Measurements from ENCODE around the gene TMEM18.

The TMEM18 gene

GRCh38 chr2:650343-651310, 26.6 kb downstream of the TMEM18 start:
- no peak for DNase-seq

DNA sequence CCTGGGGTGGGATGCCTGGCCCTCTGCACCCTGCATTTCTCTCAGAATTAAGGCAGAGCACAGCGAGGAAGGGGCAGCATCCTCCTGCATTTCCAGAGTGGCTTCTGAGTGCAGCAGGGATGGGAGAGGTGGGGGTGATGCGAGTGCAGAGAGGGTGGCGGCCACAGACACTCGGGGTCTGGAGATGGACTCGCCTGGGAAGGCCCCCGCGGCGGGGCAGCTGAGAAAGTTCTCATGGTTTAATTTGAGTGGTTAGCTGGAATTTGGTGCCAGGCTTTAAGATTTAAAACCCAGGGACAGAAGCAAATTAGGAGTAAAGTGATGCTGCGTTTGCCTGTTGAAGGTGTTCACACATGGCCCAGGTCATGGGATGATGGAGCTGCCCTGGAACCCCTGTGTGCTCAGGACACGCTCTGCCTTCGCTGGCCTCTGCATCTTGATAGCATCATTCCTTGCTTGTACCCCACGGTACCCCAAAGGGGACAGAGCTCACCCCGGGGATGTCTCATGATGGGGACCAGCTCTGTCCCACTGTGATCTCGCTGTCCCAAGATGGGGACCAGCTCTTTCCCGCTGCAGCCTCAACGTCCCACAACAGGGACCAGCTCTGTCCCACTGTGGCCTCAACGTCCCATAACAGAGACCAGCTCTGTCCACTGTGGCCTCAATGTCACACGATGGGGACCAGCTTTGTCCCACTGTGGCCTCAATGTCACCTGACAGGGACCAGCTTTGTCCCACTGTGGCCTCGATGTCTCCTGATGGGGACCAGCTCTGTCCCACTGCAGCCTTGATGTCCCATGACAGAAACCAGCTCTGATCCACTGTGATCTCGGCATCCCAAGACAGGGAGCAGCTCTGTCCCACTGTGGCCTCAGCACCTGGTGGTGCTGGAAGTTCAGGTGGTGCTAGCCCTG, 27.5 kb downstream of the TMEM18 start:
- DNase-seq = no peak

DNA sequence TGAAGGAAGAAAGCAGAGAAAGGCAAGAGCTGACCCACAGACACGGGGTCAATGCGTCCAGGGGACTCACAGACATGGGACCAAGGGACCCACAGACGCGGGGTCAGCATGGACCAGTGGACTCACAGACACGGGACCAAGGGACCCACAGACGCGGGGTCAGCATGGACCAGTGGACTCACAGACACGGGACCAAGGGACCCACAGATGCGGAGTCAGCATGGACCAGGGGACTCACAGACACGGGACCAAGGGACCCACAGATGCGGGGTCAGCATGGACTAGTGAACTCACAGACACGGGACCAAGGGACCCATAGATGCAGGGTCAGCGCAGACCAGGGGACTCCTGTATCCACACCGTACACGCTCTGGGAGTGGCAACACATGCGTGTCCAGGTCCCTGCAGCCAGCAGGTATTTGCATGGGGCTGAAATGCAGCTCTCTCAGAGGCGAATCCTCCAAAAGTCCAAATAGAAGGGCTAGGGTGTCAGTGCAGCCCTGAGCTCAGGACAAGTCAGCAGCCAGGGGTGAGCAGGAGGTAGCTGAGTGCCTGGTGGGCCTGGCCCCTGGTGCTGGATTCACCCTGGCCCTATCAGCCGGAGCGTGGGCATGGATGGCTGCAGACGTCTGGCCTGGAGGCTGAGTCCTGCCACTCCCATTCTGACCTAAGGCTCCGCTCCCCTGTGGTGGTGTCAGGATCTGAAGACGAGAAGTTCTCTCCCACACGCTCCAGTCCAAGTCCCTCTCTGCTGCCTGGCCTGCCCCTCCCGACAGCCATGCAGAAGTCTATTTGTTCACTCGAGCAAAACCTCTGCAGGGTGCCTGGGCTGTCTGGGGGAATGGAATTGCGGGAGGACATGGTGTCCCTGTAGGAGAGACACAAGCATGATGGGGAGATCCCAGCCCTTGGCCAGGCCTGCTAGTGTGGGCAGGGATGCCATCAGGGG, 28.5 kb downstream of the TMEM18 start:
- no peak for DNase-seq

- DNase-seq = no peak
These were observed 29.4 kb downstream of the TMEM18 start for GRCh38 chr2:647691-648231.

DNA sequence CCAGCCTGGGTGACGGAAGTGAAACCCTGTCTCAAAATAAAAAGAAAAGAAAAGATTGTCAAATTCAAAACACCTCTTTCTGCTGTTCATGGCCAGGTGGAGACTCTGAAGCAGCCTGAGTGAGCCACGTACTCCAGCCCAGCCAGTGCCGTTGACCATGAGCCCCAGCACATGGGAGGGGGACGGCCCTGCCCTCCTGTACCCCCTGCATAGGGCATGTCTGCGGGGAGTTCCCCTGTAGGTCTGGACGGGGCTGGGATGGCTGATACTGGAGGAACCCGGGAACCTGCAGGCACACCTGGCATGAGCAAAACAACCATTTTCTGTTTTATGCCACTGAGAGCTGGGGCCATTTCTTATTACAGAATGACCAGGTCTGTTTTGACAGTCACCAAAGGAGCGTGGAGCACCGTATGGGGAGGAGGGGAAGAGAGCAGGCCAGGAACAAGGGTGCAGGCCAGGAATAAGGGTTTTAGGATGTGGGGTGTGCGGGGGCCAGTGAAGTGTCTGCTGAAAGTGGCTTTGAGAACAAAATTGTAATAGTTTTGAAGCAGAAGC, 30.1 kb downstream of the TMEM18 start:
- DNase-seq = no peak

- DNase-seq = no peak
These were observed 32.3 kb downstream of the TMEM18 start for GRCh38 chr2:644871-645270.

- DNase-seq = no peak
These were observed 33.4 kb downstream of the TMEM18 start for GRCh38 chr2:643761-644160.

DNA sequence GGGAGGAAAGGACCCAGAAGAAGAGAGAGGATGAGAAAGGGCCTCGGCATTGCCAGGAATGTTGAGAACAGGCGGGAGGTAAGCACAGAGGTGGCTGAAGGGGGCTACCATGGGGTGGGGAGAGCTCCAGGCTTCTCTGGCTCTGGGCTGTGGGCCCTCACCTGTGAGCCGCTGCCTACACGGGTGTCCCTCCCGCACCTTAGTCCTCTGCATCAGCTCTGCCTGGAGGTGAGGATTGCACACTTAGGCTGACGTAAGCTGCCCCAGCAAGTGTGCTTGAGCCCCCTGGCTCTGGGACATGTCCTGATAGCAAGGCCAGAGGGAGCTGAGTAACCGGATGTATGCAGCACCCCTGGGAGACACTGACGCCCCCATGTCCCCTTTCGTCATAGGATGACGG, 33.9 kb downstream of the TMEM18 start:
- DNase-seq = no peak

DNA sequence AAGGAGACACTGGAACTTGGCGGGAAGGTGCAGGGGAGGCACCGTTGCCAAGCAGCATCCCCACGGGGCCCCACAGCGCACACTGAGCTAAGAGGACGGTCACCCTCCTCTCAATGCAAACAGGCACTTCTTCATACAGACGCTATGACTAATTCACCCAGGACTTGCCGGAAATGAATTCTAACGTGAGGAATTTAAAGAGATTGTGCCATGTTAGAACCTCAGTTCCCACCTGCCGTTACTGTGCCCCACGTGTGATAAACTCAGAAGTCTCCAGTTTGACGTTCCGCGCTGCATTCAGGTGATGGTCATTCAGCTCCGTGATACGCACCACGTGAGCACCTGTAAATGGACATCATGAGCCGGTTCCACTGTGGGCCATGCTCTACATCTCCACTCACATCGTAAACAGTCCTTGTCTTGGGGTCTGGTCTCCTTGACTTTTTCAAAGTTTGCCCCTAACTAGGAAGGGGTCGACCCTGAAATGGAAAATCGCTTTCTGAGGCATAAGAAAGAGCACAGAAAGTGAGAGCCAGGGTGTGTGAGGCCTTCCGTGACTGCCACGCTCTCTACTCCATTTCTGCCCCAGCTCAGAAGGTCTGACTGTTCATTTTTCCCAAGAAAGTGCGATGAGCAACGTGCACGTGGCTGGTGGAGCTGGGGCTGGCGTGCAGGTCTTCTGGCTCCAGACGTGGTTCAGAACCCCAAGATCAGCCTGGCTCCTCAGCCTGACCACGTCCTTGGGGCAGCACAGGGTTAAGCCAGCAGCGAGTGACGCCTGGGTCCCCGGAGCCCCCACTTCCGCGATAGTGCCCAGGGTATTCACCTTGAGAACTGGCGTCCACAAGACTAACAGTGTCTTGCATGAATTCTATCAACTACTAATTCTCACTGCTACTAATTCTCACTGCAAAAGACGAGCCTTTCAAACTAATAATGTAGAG, 35.1 kb downstream of the TMEM18 start:
- DNase-seq = no peak

GRCh38 chr2:641164-641871, 35.9 kb downstream of the TMEM18 start:
- DNase-seq = no peak

GRCh38 chr2:639703-640102, 37.5 kb downstream of the TMEM18 start:
- DNase-seq = no peak

DNA sequence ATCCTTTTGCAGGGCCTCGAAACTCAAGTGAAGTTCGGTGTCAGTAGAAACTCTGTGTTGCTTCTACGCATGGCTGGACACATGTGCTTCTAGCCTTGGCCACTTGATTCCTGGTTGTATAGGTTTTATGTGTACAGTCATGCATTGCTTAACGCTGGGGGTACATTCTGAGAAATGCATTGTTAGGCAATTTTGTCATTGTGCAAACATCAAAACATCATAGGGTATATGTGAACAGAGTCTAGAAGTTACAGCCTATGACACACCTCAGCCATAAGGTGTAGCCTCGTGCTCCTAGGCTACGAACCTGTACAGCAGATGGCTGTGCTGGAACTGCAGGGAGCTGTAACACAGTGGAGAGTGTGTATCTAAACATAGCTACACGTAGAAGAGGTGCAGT, 39.4 kb downstream of the TMEM18 start:
- no peak for DNase-seq

GRCh38 chr2:637406-637776, 39.8 kb downstream of the TMEM18 start:
- DNase-seq = no peak

DNA sequence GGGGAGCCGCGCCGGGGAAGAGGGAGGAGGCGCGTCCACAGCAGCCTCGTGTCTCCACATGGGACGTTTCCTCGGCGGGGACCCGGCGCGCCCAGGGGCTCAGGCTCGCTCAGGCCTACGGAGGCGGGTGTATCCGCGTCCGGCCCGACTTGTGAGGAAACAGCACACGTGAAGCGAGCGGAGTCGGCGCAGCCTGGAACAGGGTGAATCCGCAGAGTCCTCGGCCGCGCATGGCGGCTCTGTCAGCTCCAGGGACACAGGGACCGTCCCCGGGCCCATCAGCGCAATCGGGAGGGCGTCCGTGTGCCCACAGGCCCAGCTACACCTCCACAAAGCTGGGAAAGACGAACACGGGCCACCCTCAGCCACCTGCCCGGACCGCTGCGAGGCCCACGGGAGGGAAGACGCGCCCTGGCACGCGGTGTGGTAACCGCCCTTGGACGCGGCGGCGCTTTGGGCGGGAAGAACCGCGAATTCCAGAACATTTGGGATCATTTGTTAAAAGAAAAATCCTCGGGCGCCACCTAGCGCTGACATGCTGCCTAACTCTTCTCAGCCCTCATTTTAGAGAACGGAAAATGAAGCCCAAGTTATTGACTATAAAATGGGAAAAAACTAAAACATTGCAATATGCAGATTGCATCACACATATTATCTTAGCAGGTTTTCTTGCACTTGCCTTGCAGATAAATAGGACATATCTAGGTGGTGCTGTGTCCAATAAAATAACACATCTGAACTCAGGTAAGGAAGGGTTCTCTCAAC, 40.4 kb downstream of the TMEM18 start:
- DNase-seq = peak; percentile 58

DNA sequence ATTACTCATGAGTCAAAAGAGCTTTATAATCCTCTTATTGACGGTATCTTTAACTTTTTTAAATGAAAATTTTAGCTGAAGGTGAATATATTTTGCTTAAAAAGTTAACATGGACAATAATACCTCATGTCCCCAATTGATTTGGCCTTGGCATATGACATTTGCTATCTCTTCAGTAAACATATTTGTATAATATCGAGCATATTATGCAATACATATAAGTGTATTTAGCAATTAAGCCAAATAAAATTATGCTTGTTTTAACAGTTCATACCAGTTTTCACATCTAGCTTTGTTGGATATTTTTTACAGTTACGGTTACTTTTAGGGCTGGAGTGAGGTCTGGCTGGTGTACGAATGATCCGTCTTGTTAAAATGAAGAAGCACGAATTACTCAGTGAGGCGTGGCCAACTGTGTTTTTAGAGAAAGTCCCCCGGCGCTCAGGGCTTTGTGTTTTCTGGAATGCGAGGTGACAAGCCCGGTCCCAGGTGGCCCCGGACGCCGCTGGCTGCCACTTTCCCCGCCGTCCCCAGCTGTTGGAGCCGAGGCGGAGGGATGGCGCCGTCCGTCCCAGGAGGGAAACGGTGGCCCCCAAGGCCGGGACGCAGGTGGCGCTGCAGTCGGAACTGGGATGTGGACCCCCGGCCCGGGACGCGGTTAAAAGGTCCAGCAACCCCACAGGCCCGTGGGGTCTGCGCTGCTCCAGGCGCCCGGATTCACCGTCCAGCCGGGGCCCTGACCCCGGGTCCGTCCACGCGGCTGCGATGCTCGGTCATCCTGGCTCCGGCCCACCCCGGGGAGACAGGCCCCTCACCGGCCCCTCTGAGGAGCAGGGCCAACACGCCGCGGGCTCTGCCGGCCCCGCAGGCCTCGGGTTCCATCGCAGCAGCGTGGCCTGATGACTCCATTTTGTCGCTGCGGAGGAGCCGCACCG, 41.3 kb downstream of the TMEM18 start:
- no peak for DNase-seq

DNA sequence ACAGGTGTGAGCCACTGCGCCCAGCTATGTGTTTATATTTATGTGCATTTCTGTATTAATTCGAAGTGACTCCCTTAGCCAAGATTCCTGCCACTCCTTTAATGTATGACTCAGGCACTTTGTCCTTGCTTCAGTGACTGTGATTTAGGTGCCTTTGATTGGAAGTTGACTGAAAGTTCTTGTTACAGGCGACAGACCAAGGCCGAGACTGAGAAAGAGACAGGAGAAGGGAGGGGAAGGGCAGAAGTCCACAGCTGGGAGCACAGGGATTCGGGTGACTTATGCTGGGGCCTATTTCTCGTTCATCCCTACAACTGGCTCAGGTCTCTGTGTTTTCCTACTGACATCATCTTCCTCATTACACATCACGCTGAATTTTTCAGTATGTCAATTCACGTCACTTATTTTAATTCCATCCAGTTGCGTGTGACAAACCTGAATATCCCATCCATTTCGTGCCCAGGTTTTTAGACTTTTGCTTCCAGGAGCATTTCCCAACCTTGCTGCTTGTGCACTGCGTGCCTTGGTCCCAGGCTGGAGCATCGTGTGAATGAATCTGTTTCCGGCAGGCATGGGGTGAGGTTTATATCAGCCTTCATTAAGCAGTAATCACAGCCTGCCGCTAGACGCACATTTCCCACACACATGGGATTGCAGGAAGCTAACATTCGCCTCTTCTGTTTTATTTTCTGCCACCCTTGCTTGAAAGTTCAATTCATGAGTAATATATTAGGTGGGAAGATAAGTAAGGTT, 42.4 kb downstream of the TMEM18 start:
- DNase-seq = no peak

GRCh38 chr2:634041-634440, 43.2 kb downstream of the TMEM18 start:
- DNase-seq = no peak
